HG03060 (cell line): ENCODE results near the gene EXTL1.
A peak's percentile ranks its signal among the peaks of the same experiment; 100 is the strongest.

Experiments
- ATAC-seq: cut with Tn5 transposase; IDR thresholded peaks from one replicate; pipeline ENCODE4 v1.9.1; 2021; ENCODE audit warnings: low read depth, moderate number of reproducible peaks; ENCODE audit not compliant: unreplicated experiment

EXTL1 gene

DNA sequence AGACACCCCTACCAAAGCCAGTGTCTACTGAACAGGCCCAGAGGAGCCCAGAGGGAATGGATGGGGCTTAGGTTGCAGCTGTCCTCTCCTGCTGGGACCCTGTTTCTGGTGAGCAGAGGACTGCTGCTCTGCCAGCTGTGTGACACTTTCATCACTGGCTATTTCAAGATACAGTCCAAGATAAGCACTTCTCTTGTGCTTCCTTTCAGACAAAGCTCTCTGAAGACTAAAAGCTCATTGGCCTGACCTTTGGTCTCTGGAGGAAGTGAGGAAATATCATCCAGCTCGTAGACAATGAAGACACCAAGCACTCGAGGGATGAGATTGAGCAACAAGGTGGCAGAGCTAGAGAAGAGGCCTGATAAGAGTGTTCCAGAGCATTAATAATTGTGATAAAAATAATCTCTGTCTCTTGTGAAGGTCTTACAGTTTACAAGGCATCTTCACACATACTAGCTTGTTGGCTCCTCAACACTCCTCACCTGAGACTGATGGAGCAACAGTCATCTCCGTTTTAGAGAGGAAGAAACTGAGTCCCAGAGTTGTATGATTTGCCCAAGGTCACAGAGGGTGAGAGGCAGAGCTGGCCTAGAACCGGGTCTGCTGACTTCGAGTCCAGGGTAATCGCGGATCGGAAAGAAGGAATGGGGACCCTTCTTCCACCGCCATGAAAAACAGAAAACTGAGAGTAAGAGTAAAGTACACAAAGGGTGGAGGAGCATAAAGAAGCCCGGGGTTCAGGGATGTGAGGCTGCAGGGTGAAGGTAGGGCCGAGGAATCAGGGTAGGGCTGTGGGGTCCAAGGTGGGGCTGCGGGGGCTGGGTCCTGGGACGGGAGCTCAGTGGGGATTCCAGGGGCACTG is 24.4 kb upstream of the EXTL1 start:
- no peak for ATAC-seq

DNA sequence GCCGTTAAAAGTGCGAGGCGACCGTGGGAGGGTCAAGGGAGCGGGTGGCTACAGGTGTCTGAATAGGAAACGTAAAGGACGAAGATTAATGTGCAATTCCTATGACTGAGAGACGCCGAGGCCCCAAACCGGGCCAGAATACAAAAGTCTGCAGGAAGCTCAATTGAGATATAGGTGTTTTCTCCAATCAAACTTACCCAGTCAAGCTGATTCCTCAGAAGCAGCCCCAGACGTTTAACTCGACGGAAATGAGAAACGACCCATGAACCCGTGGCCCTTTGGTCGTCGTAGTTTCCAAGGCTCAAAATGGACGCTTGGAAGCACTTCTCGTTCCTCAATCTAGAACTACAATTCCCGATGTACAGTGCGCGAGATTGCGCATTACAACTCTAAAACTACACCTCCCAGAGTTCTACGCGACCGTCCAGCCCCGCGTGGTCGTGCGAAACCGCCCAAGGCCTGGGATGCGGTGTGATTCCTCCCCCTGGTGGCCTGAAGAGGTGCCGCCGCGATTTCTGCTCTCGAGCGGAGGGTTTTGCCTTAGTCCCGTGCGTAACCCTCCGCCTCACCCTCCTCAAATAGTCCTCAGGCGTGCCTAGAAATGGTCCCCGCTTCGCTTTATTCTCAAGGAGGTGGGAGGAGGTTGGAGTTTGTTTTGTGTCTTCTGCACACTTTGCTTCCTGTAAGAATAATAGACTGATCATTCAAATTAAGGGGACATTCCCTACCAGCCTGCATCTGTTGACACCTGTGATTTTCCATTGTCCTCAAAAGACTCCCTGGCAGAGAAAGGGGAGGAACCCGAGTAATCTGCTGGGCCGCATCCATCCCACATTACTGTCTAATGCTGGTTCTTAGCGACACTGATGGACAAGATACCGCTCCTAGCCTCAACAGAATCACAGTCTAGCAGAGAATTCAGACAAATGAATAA is 23.5 kb upstream of the EXTL1 start, which contains the start of gene PAFAH2:
Gene PAFAH2, minus strand, starts transcription at position 236 of the 934 bp plus-strand sequence. CDS start 7,247 bp downstream, outside the sequence.
- ATAC-seq = peak; percentile 92

DNA sequence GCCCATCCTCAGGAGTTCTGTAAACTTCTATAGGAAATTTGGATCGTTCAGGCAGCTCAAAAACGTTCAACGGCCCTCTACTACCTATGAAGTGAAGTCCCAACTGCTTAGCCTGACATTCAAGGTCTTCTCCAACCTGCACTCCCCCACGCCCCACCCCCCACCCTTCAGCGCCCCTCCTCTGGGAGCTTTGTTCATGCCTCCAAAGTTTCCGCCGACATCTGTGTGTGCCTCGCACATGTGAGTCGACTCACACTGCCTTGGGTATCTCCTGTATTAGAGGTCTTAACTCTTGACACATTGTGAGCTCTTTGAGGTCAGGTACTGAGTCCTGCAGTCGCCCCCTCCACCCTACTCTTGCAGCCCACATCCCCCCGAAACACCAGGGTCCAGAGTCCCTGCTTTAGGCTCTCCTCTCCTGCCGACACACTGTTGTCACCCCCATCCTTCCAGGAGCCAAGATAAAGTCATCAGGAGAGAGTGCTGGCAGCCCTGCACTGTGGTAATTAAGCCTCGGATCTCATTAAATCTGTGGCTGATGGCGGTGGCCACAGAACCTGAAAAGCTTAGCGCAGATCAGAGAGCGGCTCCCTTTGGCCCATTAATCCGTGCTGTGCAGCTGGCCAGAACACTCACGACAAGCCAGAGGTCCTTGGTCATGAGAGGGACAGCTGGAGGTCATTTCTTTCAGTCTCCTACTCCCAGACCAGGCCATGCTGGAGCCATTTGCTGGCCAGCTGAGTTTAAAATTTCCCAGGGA is 22.4 kb upstream of the EXTL1 start:
- ATAC-seq = no peak

DNA sequence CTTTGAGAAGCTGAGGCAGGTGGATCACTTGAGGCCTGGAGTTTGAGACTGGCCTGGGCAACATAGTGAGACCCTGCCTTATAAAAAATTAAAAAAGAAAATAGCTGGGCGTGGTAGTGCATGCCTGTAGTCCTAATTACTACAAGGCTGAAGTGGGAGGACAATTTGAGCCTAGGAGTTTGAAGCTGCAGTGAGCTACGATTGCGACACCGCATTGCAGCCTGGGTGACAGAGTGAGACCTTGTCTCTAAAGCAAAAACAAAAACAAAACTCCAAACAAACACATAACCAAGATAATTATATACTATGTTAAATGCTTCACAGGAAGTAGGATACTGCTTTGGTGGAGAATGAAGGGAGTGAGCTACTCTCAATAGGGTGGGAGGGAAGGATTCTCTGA is 18.3 kb upstream of the EXTL1 start:
- ATAC-seq = no peak

DNA sequence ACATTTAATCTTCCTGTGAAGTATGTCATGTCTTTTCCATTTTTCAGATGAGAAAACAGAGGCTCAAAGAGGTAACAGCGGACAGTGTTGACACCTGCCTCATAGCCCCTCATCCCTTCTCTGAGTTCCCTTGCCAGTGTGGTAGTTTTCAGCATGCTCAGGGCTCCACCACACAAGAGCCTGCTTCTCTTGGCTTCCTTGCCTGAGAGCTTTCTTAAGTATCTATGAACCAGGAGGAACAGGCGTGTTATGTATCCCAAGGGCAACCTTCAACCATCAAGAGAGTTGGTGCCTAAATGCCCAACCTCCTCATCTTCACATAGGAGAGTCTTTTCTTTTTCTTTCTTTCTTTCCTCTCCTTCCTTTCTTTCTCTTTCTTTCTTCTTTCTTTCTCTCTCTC is 17.8 kb upstream of the EXTL1 start:
- no peak for ATAC-seq

DNA sequence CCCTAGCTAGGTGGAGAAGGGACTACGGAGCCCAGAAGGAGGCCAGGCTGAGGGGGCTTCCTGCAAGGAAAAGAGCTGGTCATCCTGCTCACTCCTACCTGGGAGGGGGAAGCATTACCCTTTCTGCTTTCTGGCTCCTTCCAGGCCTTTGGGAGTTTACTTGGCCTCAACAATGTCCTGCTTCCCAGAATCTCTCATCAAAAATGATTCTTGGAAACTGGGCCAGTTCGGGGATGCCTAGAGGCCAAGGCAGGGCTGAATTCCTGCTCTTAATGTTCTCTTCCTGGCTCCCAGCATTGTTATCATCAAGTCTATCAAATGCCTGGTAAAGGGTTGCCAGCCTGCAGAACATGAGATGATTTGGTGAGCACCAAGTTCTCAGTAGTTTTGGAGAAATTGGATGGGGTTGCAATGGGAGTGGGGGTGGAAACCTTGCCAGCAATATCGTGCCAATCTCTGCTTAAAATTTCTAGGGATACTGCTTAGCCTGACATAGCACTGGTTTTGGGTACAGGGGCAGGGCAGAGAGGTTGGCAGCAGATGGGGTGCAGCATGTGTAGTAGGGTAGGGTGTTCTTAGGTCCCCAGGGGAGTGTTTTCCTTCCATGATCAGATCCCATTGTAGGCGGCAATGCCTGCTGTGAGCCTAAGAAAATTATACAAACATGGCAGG is 16.0 kb upstream of the EXTL1 start:
- ATAC-seq = no peak

DNA sequence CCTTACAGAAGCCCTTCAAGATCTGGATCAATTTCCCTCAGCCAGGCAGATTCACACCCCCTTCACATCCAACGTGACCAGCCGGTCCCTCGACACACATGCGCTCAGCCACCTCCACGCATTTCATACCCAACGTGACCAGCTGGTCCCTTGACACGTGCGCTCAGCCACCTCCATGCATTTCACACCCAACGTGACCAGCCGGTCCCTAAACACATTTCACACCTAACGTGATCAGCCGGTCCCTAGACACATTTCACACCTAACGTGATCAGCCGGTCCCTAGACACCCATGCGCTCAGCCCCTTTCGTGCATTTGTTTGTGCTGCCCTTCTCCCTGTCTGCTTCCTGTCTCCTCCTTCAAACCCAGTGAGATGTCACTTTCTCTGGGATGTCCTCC is 14.9 kb upstream of the EXTL1 start:
- no peak for ATAC-seq

DNA sequence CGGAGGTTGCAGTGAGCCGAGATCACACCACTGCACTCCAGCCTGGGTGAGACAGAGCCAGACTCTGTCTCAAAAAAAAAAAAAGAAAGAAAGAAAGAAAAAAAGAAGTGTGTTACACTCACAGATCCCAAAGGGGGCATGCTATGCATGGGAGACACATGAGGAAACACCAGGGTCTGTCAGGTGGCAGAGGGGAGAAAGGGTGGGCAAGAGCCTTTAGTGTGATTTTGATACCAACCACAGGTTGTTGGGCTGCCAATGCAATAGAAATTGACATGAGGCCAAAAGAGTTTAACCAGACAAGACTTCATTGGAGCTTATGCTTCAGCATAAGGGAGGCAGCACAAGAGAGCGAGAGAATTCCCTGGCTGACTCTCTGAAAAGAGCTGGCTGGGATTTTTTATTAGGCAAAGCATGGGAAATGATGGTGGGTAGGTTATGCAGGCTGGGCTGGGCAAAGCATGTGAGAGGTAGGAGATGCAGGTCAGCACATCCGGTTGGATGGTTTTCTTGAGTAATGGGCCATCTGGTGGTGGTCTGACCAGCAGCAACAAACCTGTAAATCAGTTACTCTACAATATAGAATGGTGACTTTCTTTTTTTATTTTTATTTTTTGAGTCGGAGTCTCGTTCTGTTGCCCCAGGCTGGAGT is 11.7 kb upstream of the EXTL1 start:
- ATAC-seq = no peak

DNA sequence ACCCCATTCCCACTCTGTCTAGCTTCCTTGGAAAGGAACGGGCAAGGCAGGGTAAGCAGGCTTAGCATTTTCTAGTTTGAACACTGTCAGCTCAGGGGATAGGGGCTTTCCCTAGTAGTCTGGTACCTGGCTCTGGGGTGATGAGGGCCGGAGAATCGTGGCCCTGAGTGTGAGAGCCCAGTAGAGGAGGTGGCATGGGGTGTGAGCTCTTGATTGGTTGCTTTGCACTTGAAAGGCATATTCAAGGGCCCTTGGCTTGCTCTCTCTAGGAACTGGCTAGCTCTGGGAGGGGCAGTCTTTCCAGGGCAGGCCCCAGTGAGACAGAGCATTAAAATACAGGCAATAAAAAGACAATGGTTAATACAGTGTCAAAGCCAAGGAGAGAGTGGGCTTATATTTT is 10.8 kb upstream of the EXTL1 start:
- no peak for ATAC-seq

DNA sequence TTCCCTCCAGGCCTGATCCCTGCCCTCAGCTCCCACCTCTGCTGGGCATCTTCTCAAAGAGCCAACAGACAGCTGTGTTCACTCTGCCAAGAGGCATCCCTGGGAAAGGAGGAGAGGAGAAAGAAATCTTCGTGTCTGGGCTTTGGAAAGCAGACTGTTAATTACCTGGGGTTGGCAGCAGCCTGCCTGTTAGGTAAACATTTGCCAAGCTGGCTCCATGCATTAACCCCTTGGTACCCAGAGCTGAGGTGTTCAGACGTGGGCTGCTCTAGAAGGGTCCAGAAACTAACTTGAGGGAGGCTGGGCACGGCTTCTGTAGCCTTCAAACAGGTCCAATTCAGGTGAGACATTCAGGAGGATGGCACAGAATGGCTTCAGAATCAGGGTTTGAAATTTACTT is 8.7 kb upstream of the EXTL1 start:
- ATAC-seq = no peak

DNA sequence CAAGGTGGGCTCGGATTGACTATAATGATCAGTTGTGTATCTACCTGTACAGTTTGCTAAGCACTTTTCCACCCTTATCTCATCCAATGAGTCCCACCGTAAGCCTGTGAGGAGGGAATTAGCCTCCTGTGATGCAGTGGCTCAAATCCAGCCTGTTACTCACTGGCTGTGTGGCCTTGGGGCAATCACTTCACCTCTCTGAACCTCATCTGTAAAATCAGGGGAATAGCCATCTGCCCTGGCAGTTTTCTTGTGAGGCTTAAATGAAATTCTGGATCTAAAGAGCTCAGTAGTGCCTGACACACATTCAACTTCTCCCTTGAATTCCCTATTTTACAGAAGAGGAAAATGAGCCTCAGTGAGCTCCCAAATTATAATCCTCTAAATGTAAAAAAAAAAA is 7.4 kb upstream of the EXTL1 start:
- ATAC-seq = no peak

DNA sequence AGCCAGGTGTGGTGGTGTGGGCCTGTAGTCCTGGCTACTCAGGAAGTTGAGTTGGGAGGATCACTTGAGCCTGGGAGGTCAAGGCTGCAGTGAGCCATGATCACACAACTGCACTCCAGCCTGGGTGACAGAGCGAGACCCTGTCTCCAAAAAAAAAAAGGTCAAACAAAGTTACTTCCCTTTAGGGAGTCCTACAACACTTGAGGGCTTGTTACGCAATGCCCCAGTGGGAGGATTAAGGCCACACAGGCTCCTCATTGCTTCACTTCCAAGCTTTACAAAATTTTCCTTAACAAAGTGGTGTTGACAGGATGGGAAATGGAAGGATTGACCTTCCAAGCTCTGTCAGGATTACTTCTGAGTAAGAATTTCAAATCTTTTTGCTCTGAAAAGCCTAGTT is 6.2 kb upstream of the EXTL1 start:
- ATAC-seq = no peak

DNA sequence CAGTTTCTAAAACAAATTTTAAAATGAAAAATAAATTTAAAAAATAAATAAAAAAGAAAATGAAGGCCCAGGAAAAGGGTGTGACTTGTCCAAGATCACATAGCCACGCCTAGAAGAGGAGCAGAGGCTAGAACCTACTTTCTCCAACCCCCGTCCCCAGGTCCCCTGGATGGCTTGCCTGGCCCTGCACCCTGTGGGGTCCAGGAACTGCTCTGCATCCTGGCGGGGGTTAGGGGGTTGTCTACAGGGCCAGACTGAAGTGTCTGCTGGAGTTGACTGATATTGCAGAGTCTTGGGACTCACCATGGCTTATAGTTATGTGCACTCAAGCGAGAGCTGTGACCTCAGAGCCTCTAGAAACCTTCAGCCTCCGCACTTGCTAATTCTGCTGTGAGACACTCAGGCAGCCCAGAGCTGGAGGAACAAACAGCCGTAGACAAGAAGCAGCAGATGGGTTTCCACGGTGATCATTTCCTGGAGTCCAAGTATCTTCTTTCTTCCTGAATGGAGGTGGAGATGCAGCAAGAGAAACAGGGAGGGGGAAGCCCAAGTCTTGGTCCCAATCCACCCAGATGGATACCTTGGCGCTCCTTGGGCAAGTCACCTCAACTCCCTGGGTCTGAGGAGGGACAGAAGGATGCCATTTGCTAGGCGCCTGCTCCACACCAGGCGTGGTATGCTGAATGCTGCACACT is 5.2 kb upstream of the EXTL1 start:
- ATAC-seq = no peak

DNA sequence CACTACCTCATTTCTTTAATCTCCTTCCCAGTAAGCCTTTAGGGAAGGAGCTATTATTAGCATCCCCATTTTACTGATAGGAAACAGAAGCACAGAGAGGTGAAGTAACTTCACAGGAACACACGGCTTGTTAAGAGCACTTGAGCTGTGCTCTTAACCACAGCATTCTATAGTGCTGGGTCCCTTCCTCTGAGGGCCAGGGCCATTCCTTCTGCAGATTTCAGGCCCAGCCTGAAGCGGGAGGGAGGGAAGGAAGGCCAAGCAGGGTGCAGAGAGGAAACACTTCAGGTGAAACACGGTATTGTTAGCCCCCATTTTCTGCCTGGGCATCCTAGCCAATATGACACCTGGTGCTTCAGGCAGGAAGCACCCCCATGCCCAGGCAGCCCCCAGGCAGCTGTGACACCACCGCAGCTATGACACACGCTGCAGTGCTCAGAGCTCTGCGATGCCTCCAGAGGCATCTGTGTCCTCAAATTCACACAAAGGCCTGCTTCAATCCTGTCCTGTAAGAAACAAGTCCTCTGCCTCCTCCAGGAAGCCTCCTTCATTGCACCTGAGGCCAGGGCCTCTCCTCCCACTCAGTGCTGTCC is 4.5 kb upstream of the EXTL1 start:
- ATAC-seq = no peak

DNA sequence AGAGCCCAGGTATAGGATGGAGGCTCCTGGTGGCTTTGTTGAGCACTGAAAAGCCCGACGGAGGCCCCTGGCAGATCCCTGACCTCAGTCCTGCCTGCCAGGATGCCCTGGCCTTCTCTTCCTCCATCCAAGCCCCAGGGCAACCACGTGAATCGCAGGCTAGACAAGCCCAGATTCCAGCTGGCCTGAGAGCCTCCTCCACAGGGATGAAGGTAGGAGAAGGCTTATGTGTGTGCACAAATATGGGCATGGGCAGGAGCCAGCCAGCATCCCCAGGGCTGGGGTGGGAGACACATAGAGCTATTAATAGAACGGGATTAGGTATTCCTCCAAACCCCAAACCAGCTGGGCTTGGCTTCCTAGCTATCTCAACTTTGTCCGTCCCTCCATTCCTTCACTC is 4.0 kb upstream of the EXTL1 start:
- no peak for ATAC-seq

DNA sequence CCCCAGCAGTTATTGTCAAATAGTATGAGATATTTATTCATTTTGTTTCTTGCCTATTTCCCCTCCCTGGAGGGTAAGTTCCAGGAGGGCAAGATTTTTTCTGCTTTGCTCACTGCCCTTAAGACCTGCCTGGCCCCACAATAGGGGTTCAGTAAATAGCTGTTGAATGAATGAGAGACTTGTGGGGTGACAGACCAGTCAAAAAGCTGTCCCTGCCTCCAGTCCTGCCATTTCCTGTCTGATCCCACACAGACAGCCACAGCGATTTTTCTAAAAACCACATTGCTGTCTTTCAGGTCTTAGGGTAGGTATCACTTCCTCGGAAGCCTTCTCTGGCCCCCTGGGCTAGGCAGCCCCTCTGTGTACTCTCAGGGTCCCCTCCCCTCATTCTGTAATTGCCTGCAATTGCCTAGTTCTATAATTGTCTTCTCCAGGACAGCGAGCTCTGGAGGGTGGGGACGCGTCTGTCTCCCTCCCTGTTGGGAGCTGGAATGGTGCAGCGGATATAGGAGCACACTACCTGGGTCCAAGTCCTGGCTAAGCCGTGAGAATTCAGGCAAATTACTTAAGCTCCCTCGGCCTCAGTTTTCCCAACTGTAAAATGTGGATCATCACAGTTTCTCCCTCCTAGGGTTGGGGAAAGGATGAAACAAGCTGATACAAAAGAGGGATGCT is 1.8 kb upstream of the EXTL1 start:
- ATAC-seq = no peak

DNA sequence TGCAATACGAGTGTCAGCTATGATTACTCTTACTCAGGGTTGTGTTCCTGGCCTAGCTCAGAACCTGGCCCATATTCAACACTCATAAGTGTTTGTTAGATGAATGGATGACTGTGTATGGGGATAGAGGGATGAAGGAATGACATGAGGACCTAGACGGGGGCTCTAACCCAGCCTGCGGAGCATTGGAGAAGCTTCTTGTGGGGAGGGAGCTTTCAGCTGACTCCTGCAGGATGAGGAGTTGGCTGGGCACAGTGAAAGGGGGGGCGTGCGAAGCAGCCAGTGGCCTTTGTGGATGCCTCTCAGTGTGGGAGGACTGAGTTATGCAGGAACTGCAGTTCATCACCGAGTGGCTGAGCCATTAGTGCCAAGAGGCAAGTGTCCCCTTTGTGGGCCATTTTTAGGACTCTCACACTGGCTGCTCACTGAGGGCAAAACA is 1.2 kb upstream of the EXTL1 start:
- no peak for ATAC-seq
